Stimulated activated CD8-positive, alpha-beta memory T cell treated with anti-CD3 and anti-CD28 coated beads, Interleukin-7, amount 100 ng/mL, for 4 hours (primary cell): ENCODE data around the gene HPSE2.
"Not testable (repeated sequence)": the region's sequence is repeated elsewhere in the genome, so short reads cannot be mapped to it uniquely, and the experiment has no call there.

Experiments used
- DNase-seq, 2 donors: peaks; one replicate each; pipeline ENCODE4 v3.0.0-alpha.2; 2020; ENCODE audit warnings: low read depth in 2 of 2

Gene HPSE2

DNA sequence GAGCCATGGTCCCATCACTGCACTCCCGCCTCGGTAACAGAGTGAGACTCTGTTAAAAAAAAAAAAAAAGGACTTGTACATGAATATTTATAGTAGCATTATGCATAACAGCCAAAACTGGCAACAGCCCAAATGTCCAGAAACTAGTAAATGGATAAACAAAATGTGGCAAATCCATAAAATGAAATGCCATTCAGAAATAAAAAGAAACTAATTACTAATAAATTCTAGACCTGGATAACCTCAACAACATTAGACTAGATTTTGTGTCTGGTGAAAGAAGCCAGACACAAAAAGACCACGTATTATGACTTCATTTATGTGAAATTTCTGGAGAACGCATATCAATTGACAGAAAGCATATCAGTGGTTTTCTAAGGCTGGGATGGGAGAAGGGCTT lies 74.5 kb downstream of the HPSE2 start:
- DNase-seq, result no peak

DNA sequence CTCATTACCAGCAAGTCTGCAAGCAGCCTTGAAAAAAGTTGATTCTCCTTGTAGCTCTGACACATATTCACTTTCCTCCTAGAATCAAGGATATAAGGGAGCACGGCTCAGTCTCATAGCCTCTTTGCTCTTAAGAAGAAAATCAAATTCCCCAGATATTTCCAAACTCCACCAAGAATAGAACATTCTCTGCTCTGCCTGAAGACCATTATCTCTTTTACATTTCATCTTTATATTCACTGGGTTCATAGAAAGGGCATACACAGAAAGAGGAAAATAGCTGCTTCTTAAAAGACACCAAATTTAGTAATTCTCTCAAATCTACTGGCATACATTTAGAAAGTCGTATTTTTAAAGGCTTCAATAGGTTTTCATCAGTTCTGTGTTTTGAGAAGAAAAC lies 92.0 kb downstream of the HPSE2 start:
- no peak for DNase-seq

DNA sequence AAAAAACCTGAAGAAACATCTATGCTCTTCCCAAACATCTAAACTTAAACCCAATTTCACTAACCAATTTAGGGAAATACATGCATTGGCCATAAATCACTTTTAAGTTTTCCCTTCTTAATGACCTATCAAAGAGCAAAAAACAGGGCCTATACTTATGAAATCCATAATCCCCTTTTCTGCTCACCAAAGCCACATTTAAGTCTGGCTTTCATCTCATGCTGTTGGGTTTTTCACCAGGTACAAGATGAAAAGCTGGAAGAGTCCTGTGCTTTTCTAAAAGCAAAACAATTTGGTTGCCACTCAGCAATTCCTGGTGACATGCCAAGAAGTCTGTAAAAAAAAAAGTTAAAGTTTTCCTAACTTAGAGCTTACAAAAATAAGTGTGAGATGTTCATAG lies 92.6 kb downstream of the HPSE2 start:
- no peak for DNase-seq

DNA sequence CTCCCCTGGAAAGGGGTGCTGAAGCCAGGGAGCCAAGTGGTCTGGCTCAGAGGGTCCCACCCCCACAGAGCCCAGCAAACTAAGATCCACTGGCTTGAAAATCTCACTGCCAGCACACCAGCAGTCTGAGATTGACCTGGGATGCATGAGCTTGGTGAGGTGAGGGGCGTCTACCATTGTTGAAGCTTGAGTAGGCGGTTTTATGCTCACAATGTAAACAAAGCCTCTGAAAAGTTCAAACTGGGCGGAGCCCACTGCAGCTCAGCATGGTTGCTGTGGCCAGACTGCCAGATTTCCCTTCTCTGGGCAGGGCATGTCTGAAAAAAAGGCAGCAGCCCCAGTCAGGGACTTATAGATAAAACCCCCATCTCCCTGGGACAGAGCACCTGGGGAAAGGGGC lies 102.8 kb downstream of the HPSE2 start:
- DNase-seq, result not testable (repeated sequence)

DNA sequence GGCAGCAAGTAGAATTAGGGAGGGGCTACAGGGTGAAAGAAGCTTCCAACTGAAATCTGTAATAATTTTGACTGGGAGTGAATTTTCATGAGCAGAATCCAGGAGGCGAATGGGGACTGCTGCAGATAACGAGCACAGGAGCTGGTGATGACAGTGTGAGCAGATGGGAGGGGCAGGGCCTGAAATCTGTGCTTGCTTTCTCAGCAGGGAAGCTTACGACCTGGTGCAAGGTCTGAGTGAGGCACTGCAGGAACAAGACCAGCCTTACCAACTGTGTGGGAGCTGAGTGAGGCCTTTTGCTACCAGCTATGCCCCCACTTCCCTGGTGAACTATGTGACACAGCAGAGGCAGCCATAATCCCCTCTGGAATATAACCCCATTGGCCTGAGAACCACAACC lies 109.8 kb downstream of the HPSE2 start:
- DNase-seq, result no peak

DNA sequence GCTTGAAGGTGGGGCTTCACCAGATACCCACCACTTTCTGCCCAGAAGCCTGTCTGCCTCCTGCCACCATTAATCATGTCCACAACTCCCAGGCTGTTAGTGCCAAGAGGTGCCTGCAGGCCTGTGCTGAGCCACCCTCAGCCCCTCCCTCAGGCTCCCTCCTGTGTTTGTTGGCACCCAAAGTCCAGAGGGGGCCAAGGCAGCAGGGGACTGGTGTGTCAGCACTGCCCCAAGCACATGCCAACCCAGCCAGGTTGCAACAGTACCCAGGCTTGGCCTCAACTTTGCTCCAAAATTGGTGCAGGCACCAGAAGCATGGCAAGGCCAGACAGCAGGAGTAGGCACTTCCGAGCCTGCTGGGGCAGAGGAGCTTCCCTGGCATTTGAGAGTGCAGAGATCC lies 111.3 kb downstream of the HPSE2 start:
- DNase-seq, result no peak

DNA sequence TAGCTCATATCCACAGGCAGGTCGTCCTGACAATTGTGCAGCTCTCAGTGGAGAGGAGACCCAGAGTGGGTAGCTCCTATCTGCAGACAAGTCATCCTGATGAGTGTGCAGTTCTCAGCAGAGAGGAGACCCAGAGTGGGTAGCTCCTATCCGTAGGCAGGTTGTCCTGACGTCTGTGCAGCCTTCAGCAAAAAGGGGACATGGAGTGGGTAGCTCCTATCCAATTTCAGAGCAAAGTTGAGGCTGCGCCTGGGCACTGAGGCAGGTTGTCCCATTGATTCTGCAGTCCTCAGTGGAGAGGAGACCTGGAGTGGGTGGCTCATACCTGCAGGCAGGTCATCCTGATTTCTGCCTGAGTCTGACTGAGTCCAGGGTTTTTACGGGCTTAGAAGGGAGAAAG lies 111.8 kb downstream of the HPSE2 start:
- no peak for DNase-seq

DNA sequence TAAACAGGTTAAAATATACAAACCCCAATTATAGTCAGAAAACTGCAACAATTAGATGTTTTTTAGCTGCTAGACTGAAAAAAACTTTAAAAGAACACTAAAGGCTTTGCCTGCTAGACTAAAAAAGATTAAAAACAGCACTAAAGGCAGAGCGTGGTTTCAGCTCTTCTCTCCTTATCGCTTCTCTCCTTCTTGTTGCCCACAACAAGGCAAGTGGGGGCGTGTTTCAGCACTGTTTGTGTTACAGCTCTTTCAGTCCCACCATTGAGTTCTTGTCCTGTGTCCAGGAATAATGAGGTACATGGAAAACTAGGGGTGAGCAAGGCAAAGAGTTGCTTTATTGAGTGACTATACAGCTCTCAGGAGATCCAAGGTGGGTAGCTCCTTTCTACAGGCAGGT lies 112.3 kb downstream of the HPSE2 start:
- DNase-seq, result no peak

DNA sequence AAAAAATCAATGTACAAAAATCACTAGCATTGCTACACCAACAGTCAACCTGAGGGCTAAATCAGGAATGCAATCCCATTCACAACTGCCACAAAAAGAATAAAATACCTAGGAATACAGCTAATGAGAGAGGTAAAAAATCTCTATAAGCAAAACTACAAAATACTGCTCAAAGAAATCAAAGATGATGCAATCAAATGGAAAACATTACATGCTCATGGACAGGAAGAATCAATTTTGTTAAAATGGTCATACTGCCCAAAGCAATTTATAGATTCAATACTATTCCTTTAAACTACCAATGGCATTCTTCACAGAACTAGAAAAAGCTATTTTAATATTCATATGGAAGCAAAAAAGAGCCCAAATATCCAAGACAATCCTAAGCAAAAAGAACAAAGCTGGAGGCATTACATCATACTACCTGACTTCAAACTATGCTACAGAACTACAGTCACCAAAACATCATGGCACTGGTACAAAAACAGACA lies 116.3 kb downstream of the HPSE2 start:
- DNase-seq, result no peak

DNA sequence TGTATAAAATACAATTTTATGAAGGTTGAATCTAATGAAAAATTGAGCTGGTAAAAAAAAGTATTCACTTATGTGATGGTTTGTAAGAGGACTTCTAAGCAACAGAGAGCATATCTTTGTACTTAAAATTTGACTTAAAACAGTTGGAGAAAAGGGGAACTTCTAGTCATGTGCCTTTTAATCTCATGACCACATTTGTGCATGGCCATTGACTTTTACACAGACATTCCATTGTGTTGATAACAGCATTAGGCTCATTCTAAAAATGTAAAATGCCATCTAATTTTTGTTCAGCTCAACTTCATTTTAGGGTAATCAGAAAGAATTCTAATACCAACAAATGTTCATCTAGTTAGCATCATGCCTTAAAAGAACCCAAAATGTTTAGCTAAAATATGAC lies 119.9 kb downstream of the HPSE2 start:
- DNase-seq, result no peak

DNA sequence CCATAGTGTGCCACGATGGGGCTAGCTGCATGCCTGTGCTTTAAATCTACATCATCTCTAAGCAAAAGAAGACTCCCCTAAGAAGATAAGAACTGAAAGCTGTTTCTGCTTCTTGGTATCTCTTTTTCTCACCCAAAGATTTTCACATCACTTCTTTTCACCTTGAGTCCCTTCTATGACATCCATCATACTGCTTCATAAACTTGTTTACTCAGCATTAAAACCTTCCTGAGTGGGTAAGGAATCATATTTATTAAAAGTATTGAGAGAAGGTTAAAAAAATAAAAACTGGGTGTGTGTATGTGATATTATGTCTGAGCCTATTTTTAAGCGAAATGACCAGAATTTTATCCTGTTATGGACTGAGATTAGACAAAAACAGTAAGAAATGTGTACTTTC lies 150.3 kb downstream of the HPSE2 start:
- no peak for DNase-seq

DNA sequence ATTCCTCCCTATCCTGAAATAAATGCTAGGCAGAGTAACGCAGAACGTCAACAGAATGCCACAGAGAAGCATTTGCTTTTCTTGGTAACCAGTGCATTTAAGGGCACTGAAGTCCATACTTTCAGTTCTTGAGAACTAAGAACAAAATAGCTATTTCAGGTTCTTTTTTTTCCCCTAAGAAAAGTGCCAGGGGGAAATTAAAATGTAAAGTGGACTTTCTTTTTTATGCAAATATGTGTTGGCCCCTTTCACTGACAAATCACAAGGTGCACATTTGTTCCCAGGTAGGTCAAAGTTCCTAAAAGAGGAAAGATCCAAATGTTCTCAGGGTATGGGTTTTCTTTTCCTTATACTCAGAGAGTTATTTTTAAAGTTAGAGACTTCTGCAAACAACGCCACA lies 151.5 kb downstream of the HPSE2 start:
- no peak for DNase-seq

DNA sequence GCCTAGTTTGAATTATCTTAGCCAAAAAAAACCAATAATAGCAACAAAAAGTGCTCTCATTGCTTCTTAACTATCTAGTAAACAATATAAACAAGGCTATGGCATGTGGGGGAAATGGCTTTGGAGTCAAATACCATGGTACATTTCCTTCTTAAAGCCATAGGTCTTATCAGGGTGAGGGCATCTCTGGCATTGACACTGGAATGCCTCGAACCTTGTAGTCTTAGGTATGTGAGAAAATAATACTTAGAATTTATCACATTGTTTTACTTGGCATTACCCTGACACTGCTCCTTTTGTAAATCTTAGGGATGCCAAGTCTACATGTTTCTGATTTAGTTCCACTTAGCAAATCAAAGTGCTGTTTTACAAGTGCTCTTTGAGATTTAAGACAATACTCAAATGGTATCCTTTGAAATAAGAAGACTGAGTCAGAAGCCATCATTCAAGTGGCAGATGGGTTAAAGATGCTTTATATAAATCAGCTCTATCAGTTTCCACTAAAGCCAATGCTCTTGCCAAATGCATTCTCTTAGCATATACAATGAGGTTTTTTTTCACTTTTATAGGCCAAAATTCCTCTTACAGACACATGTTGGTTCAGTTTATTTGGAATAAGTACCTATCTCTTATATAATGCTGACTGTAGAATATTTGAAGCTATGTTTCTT lies 155.2 kb downstream of the HPSE2 start:
- no peak for DNase-seq

DNA sequence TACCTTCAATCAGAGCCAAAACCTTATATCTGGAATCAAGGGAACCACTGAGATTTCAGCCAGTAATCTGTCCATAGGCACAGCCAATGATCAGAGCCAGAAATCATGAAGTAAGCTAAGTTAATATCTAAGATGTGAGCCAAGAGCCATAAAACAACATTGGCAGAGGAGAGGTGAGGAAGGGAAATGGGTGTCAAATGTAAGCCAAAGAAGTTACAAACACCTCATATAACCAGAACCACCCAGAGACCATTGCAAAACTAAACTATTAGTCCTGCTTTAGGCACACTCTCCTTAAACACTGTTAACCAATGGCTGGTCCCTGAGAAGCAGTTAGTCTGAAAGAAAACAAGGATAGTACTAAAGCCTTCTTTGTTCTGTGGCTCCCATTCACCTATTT lies 173.1 kb downstream of the HPSE2 start:
- DNase-seq, result no peak

DNA sequence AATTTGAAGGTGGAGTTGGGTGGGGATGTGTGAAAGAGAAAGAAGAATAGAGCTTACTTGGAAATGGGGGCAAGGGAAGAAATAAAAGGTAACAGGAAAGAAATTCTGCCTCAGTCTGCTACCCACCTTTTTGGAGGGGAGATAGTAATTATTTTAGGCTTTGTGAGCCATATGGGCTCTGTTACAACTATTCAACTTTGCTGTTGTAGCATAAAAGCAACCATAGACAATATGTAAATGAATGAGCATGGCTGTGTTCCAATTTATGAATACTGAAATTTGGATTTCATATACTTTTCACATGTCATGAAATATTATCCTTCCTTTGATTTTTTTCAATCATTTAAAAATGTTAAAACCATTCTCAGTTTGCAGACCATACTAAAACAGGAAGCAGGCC lies 176.9 kb downstream of the HPSE2 start:
- DNase-seq, result no peak

DNA sequence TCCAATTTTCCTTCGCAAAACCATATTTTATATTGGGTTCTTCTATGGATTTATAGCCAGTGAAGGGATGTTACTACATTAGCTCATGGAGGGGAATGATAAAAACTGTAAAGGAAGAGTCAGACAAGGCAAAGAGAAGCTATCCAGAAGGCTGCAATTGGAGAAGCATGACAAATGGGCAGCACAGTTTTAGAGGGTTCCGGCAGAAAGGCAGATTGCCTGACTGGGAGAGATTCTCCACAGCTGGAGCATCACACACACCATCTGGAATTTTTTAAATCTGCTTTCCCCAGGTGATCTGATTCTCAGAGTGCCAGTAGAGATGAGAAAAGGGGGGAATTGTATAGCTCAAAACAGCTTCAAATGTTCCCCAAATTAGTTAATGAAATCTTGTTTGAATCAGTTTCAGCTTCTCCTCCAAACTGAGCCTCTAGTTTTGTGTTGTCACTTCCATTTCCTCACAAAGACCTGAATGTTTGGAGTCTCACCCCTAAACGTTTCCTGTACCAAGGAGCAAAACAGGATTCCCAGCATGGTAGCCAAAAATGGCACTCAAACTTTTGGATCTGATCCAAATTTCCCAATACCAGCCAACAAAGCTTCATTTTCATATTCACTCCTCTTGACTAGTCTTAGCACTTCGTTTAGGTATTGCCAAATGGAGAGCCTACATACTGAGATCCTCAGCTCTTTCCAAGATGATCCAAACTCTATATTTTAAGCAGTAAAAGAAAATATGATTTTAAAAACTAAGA lies 177.5 kb downstream of the HPSE2 start:
- no peak for DNase-seq

DNA sequence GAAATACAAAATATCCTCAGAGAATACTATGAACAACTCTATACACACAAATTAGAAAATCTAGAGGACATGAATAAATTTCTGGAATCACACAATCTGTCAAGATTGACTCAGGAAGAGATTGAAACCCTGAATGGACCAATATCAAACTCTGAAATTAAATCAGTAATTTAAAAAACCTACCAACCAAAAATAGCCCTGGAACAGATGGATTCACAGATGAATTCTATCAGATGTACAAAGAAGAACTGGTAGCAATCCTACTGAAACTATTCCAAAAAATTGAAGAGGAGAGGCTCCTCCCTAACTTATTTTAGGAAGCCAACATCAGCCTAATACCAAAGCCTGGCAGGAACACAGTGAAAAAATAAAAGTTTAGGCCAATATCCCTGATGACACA lies 190.0 kb downstream of the HPSE2 start:
- no peak for DNase-seq

DNA sequence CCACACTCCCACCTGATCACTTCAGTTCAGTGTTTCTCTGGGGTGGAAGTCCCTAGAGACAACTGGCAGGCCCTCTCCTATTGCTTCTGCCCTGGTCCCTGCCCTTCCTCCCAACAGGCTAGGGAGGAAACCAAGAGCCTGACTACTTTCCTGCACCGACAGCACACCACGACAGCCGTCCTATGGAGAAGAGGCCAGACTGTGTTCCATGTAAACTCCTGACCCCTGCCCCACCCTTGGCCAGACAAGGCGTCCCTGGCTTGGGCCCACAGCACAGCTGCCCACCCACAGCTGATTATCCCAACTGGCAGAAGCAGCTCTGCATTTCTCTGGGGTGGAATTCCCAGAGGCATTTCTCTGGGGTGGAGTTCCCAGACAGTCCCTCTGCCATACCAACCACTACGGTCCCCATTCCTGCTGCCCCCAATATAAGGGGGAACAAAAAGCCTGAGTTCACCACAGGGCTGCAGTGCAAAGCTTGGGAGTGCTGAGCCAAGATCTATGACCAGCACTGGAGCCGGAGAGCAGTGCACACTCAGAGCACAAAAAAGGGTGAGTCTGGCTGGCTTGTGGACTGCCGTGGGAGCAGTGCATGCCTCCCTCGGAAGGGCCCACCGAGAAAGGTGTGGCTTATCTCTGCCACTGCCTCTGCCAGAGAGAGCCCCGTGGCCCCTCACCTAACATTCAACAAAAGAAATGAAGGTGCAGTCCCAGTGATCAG lies 193.4 kb downstream of the HPSE2 start:
- DNase-seq, result no peak

DNA sequence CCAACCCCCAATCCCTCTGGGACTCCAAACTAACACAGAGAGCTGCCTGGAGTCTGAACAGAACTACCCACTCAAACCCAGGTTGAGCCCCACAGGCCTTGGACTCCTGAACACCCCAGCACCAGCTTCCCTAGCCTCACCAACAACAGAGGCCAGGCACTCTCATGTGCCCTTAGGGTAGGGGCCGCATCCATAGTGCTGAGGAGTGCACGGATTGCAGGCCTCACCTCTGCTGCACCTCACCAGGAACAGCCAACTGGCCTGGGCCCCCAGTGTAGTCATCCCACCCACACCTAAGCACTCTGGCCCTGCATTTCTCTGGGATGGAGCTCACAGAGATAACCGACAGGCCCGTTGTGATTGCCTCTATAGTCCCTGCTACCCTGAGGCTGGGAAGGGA lies 194.2 kb downstream of the HPSE2 start:
- no peak for DNase-seq

DNA sequence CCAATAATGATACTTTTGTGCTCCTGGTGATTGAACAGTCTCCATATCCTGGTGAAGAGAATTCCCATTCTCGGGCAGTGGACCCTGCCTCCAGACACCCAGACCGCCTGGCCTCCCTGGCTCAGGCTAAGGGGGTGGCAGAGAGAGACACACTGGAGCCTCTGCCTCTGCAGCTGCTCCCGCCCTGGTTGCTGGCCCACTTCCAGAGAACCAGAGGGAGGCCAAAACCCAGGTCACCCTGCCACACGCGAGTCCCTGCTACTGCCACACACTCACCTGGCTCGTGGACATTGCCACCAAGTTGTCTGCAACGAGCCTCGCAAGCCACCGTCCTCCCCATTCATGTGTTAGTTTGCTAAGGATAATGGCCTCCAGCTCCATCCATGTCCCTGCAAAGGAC lies 221.8 kb downstream of the HPSE2 start:
- DNase-seq, result no peak

DNA sequence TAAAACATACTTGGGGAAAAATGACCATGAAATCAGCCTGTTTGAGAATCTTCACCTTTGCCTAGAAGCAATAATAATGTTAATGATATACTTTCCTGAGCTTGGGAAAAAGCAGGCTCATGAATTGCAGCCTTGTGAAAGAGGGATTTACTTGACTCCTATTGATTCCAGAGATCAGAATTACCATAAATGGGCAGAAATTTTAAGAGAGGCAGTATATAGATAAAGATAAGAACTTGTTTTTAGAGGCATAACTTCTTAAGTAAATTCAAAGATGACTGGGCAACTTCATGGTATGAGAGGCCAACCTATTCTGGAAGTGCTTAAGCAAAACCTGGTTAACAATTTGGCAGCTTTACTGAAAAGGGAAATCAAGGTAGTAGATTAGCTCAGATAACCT lies 225.4 kb downstream of the HPSE2 start:
- DNase-seq, result no peak

DNA sequence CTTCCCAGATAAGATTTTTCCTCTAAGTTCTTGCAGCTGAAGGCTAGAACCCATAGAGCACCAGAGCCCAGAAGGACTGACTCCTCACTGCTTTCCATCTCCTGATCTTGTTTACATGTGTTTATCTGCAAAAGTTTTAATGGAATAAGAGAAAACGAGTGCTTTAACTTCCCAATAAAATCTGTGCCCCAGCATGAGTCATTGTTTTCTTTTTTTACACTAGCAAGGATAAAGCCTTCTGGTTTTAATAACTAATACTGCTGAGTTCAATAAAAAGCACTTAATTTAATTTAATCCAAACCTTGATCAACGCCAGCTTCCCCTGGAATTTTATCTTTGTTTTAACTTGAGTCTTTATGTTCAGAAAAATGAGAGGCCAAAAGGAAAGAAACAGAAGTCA lies 227.6 kb downstream of the HPSE2 start:
- no peak for DNase-seq

DNA sequence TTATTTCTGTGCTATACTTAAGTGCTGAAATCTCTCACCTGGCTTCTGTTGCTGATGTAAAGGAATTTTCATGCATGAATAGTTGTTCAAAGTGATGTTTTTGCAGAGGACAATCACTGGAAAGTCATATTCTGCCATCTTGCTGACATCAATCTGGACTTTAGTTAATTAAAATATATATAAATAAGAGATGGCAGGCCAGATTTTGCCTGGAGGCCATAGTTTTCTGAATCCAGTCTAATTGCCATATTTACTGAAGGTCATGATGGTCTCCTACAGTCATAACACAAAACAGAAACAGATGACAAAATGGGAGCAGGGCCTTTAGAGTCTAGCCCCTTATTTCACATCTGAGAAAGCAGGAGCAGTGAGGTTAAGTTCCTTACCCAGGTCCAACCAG lies 228.2 kb downstream of the HPSE2 start:
- DNase-seq, result no peak
